PC-9 (cell line): Measurements from ENCODE around the gene GEN1.

Experiments used
- EZH2 ChIP-seq: fragments of 200-600 bp; sonication (generic); IDR thresholded peaks from 2 replicates; pipeline ENCODE4 v1.8.0; 2017; ENCODE audit warnings: antibody characterized with exemption, low read depth
- TF ChIP-seq, protein P1 (sequence below): fragments of 200-600 bp; sonication (generic); conservative IDR thresholded peaks from 2 replicates; pipeline ENCODE4 v1.6.1; 2017; ENCODE audit warnings: mixed run types, antibody characterized with exemption, mild to moderate bottlenecking, moderate library complexity

- TF ChIP-seq, protein P1, sequence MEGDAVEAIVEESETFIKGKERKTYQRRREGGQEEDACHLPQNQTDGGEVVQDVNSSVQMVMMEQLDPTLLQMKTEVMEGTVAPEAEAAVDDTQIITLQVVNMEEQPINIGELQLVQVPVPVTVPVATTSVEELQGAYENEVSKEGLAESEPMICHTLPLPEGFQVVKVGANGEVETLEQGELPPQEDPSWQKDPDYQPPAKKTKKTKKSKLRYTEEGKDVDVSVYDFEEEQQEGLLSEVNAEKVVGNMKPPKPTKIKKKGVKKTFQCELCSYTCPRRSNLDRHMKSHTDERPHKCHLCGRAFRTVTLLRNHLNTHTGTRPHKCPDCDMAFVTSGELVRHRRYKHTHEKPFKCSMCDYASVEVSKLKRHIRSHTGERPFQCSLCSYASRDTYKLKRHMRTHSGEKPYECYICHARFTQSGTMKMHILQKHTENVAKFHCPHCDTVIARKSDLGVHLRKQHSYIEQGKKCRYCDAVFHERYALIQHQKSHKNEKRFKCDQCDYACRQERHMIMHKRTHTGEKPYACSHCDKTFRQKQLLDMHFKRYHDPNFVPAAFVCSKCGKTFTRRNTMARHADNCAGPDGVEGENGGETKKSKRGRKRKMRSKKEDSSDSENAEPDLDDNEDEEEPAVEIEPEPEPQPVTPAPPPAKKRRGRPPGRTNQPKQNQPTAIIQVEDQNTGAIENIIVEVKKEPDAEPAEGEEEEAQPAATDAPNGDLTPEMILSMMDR: no peak
- no peak for TF ChIP-seq EZH2
These were observed 2.7 kb downstream of the GEN1 start for GRCh38 chr2:17756668-17757067.
